Measurements from ENCODE around the gene PIK3C2G. TPM values are rescaled to one million over a fixed set of nuclear protein-coding genes. Genes with fewer than 3 reads are reported as not detected.

PIK3C2G gene
- total and polyA plus RNA-seq, 8 donors, result 0.29 to 191 (median 48.7) TPM

DNA sequence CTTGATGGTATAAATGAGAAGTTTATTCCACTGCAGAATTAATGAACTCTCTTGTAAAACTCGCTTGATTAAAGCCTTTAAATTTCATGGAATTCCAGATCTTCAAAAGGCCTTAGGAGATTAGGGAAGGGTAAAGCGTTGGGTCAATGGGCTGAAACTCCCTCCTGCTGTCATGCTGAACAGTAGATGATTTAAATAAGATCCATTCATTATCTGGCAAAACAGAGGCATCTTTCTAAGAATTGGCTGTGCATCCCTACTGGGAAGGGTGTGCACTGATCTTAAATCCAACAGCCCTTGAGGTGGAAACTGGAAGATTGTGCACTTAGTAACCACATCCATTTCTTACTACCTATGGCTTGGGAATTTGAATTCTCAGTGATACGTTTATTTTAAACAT is 420.5 kb downstream of the PIK3C2G start:
- no peaks in the 10 kb centered on the region for H3K27me3 ChIP-seq
- H3K4me3 ChIP-seq, result no peak overlapping the region
- TF ChIP-seq POLR2A (IDR thresholded peaks at IDR 0.05) (no peak), POLR2AphosphoS5 (IDR thresholded peaks at IDR 0.05) (no peak), EP300 (IDR thresholded peaks at IDR 0.05) (no peak)
- TF ChIP-seq, protein P1, sequence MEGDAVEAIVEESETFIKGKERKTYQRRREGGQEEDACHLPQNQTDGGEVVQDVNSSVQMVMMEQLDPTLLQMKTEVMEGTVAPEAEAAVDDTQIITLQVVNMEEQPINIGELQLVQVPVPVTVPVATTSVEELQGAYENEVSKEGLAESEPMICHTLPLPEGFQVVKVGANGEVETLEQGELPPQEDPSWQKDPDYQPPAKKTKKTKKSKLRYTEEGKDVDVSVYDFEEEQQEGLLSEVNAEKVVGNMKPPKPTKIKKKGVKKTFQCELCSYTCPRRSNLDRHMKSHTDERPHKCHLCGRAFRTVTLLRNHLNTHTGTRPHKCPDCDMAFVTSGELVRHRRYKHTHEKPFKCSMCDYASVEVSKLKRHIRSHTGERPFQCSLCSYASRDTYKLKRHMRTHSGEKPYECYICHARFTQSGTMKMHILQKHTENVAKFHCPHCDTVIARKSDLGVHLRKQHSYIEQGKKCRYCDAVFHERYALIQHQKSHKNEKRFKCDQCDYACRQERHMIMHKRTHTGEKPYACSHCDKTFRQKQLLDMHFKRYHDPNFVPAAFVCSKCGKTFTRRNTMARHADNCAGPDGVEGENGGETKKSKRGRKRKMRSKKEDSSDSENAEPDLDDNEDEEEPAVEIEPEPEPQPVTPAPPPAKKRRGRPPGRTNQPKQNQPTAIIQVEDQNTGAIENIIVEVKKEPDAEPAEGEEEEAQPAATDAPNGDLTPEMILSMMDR (IDR thresholded peaks at IDR 0.05), result no peak
- intact Hi-C loops (cut with DNase I; ENCODE audit: low total_unique reads), result no loop called here
- 73 to 86% (median 81%) methylated on average over 3 of the region's 3 CpGs for WGBS, 5 donors
- H3K4me1 ChIP-seq, result no peaks in the 10 kb centered on the region
- no peak for DNase-seq
- H3K27ac ChIP-seq, result no peak overlapping the region
- no peaks in the 10 kb centered on the region for H3K9me3 ChIP-seq
- no peaks in the 10 kb centered on the region for H3K36me3 ChIP-seq

DNA sequence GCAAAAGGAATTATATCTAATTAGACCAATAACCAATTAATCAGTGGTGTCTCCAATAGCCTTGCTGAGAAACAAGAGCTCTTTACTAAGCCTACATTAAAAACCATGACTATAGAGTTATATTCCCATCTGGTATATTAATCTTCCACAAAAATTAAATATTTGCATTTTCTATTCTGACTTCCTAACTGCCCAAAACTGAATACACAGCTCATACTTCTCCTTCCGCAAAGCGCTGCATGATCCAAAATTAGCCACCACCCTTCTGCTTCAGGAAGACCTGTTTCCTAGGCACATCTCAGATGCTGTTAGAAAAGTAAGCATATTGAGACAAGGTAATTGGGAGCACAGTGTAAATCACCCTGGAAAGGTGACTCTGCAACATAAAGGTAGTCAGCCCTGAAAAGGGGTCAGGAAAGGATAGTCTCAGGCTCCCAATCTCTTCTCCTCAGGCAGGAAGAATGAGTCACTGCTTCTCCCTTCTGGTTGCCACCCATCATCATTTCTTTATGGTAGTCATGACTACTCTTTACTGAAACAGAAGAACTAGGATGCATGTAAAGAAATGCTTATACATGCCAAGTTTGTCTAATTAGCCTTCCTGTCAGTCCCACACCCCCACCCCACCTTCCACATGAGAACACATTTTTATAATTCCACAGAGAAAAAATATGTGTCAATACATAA is 422.2 kb downstream of the PIK3C2G start:
- intact Hi-C loops (cut with DNase I; ENCODE audit: low total_unique reads), result no loop called here
- H3K4me3 ChIP-seq, result no peak overlapping the region
- WGBS, 5 donors, result 92 to 96% (median 94%) methylated on average over 2 of the region's 2 CpGs
- no peak for DNase-seq
- H3K9me3 ChIP-seq, result no peaks in the 10 kb centered on the region
- TF ChIP-seq POLR2AphosphoS5 (IDR thresholded peaks at IDR 0.05), result no peak
- TF ChIP-seq, protein P1 (IDR thresholded peaks at IDR 0.05), result no peak
- TF ChIP-seq POLR2A (IDR thresholded peaks at IDR 0.05), result no peak
- TF ChIP-seq EP300 (IDR thresholded peaks at IDR 0.05), result no peak
- H3K36me3 ChIP-seq, result no peaks in the 10 kb centered on the region
- H3K27me3 ChIP-seq, result no peaks in the 10 kb centered on the region
- H3K27ac ChIP-seq, result no peak overlapping the region
- H3K4me1 ChIP-seq, result no peaks in the 10 kb centered on the region

DNA sequence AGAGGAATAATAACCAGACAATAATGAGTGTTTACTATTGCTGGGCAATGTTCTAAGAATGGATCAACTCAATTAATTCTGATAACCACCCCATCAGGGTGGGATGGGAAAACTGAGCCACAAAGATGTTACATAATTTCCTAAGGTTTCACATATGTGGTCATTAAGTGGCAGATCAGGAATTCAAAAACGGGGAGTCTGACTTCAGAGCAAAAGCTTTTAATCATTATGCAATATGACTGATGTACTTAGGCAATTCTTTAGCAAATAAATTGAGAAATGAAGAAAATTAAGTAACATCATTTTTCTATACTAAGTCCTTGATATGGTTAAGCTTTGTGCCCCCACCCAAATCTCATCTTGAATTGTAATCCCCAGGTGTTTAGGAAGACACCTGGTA is 423.1 kb downstream of the PIK3C2G start:
- H3K36me3 ChIP-seq, result no peaks in the 10 kb centered on the region
- H3K27ac ChIP-seq, result no peak overlapping the region
- DNase-seq, result no peak
- no peak for TF ChIP-seq EP300 (IDR thresholded peaks at IDR 0.05)
- no peak for TF ChIP-seq POLR2A (IDR thresholded peaks at IDR 0.05)
- TF ChIP-seq, protein P1 (IDR thresholded peaks at IDR 0.05), result no peak
- TF ChIP-seq POLR2AphosphoS5 (IDR thresholded peaks at IDR 0.05), result no peak
- no peaks in the 10 kb centered on the region for H3K9me3 ChIP-seq
- 66 to 83% (median 69%) methylated on average over 1 of the region's 1 CpG for WGBS, 5 donors
- no peak overlapping the region for H3K4me3 ChIP-seq
- no peaks in the 10 kb centered on the region for H3K4me1 ChIP-seq
- H3K27me3 ChIP-seq, result no peaks in the 10 kb centered on the region
- intact Hi-C loops (cut with DNase I; ENCODE audit: low total_unique reads), result no loop called here

DNA sequence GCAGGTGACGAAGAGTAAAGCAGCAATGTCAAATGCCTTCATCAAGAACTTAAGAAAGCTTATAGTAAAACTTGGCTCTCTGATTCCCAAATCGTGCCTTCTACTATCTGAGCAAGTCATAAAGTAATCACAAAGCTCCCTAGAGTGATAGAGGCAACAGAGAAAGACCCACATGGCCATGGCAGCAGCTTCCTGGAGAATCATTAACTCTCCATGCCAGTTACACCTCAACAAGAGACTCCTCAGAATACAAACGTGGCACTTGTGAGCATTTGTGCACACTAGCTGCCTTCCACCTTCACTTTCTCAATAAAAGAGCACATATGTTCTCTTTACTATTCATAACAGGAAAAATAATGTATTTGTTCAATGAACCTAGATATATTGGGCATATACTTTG is 428.5 kb downstream of the PIK3C2G start:
- TF ChIP-seq EP300 (IDR thresholded peaks at IDR 0.05) (no peak), POLR2A (IDR thresholded peaks at IDR 0.05) (no peak), POLR2AphosphoS5 (IDR thresholded peaks at IDR 0.05) (no peak)
- TF ChIP-seq, protein P1 (IDR thresholded peaks at IDR 0.05), result no peak
- WGBS, 5 donors, result 68 to 83% (median 73%) methylated on average over 3 of the region's 3 CpGs
- intact Hi-C loops (cut with DNase I; ENCODE audit: low total_unique reads), result no loop called here
- Histone ChIP-seq H3K27ac (no peak overlapping the region), H3K4me3 (no peak overlapping the region), H3K27me3 (no peaks in the 10 kb centered on the region), H3K4me1 (no peaks in the 10 kb centered on the region), H3K36me3 (no peaks in the 10 kb centered on the region), H3K9me3 (no peaks in the 10 kb centered on the region)
- DNase-seq, result no peak

Measured in stomach (tissue), 9 donors.